ENCODE measurements around the gene SLC2A10. TPM values are rescaled to one million over a fixed set of nuclear protein-coding genes. Genes with fewer than 3 reads are reported as not detected.

SLC2A10 gene
- total RNA-seq, 1 donor, result under 0.01 TPM

- Histone ChIP-seq H3K27me3 (ENCODE audit: insufficient read depth, low read length) (no peaks in the 10 kb centered on the region), H3K4me3 (ENCODE audit: low read length) (no peak overlapping the region), H3K4me1 (ENCODE audit: insufficient read depth, low read length) (peaks cover 38% of the 10 kb centered on the region), H3K9me3 (ENCODE audit: low read depth, low read length) (no peaks in the 10 kb centered on the region)
These were observed 19.0 kb upstream of the SLC2A10 start for GRCh38 chr20:46690219-46691106.

- H3K4me1 ChIP-seq (ENCODE audit: insufficient read depth, low read length), result peaks cover 38% of the 10 kb centered on the region
- H3K27me3 ChIP-seq (ENCODE audit: insufficient read depth, low read length), result no peaks in the 10 kb centered on the region
- no peak overlapping the region for H3K4me3 ChIP-seq (ENCODE audit: low read length)
- H3K9me3 ChIP-seq (ENCODE audit: low read depth, low read length), result no peaks in the 10 kb centered on the region
These were observed 18.3 kb upstream of the SLC2A10 start for GRCh38 chr20:46691196-46691595.

- Histone ChIP-seq H3K4me3 (ENCODE audit: low read length) (no peak overlapping the region), H3K27me3 (ENCODE audit: insufficient read depth, low read length) (no peaks in the 10 kb centered on the region), H3K4me1 (ENCODE audit: insufficient read depth, low read length) (peaks cover 15% of the 10 kb centered on the region), H3K9me3 (ENCODE audit: low read depth, low read length) (no peaks in the 10 kb centered on the region)
These were observed 15.0 kb upstream of the SLC2A10 start for GRCh38 chr20:46694484-46694883.

- H3K27me3 ChIP-seq (ENCODE audit: insufficient read depth, low read length), result no peaks in the 10 kb centered on the region
- no peaks in the 10 kb centered on the region for H3K9me3 ChIP-seq (ENCODE audit: low read depth, low read length)
- H3K4me1 ChIP-seq (ENCODE audit: insufficient read depth, low read length), result peaks cover 11% of the 10 kb centered on the region
- H3K4me3 ChIP-seq (ENCODE audit: low read length), result no peak overlapping the region
These were observed 13.6 kb upstream of the SLC2A10 start for GRCh38 chr20:46695892-46696291.

GRCh38 chr20:46696791-46697279, 12.6 kb upstream of the SLC2A10 start:
- no peak overlapping the region for H3K4me3 ChIP-seq (ENCODE audit: low read length)
- no peaks in the 10 kb centered on the region for H3K27me3 ChIP-seq (ENCODE audit: insufficient read depth, low read length)
- peaks cover 11% of the 10 kb centered on the region for H3K4me1 ChIP-seq (ENCODE audit: insufficient read depth, low read length)
- H3K9me3 ChIP-seq (ENCODE audit: low read depth, low read length), result no peaks in the 10 kb centered on the region

- peaks cover 8% of the 10 kb centered on the region for H3K4me1 ChIP-seq (ENCODE audit: insufficient read depth, low read length)
- H3K9me3 ChIP-seq (ENCODE audit: low read depth, low read length), result no peaks in the 10 kb centered on the region
- no peak overlapping the region for H3K4me3 ChIP-seq (ENCODE audit: low read length)
- H3K27me3 ChIP-seq (ENCODE audit: insufficient read depth, low read length), result no peaks in the 10 kb centered on the region
These were observed 10.7 kb upstream of the SLC2A10 start for GRCh38 chr20:46698788-46699187.

- Histone ChIP-seq H3K4me1 (ENCODE audit: insufficient read depth, low read length) (no peaks in the 10 kb centered on the region), H3K4me3 (ENCODE audit: low read length) (no peak overlapping the region), H3K9me3 (ENCODE audit: low read depth, low read length) (no peaks in the 10 kb centered on the region), H3K27me3 (ENCODE audit: insufficient read depth, low read length) (no peaks in the 10 kb centered on the region)
These were observed 9.6 kb upstream of the SLC2A10 start for GRCh38 chr20:46699651-46700359.

GRCh38 chr20:46700481-46700880, 9.0 kb upstream of the SLC2A10 start:
- Histone ChIP-seq H3K27me3 (ENCODE audit: insufficient read depth, low read length) (no peaks in the 10 kb centered on the region), H3K4me3 (ENCODE audit: low read length) (no peak overlapping the region), H3K9me3 (ENCODE audit: low read depth, low read length) (no peaks in the 10 kb centered on the region), H3K4me1 (ENCODE audit: insufficient read depth, low read length) (no peaks in the 10 kb centered on the region)

- Histone ChIP-seq H3K9me3 (ENCODE audit: low read depth, low read length) (no peaks in the 10 kb centered on the region), H3K4me3 (ENCODE audit: low read length) (no peak overlapping the region), H3K27me3 (ENCODE audit: insufficient read depth, low read length) (no peaks in the 10 kb centered on the region), H3K4me1 (ENCODE audit: insufficient read depth, low read length) (no peaks in the 10 kb centered on the region)
These were observed 8.4 kb upstream of the SLC2A10 start for GRCh38 chr20:46701057-46701456.

- H3K9me3 ChIP-seq (ENCODE audit: low read depth, low read length), result no peaks in the 10 kb centered on the region
- H3K4me1 ChIP-seq (ENCODE audit: insufficient read depth, low read length), result no peaks in the 10 kb centered on the region
- H3K27me3 ChIP-seq (ENCODE audit: insufficient read depth, low read length), result no peaks in the 10 kb centered on the region
- no peak overlapping the region for H3K4me3 ChIP-seq (ENCODE audit: low read length)
These were observed 7.9 kb upstream of the SLC2A10 start for GRCh38 chr20:46701556-46701955.

GRCh38 chr20:46701986-46702385, 7.5 kb upstream of the SLC2A10 start:
- Histone ChIP-seq H3K4me3 (ENCODE audit: low read length) (no peak overlapping the region), H3K9me3 (ENCODE audit: low read depth, low read length) (no peaks in the 10 kb centered on the region), H3K4me1 (ENCODE audit: insufficient read depth, low read length) (no peaks in the 10 kb centered on the region), H3K27me3 (ENCODE audit: insufficient read depth, low read length) (no peaks in the 10 kb centered on the region)

- Histone ChIP-seq H3K9me3 (ENCODE audit: low read depth, low read length) (no peaks in the 10 kb centered on the region), H3K4me3 (ENCODE audit: low read length) (no peak overlapping the region), H3K27me3 (ENCODE audit: insufficient read depth, low read length) (no peaks in the 10 kb centered on the region), H3K4me1 (ENCODE audit: insufficient read depth, low read length) (no peaks in the 10 kb centered on the region)
These were observed 6.8 kb upstream of the SLC2A10 start for GRCh38 chr20:46702447-46703203.

GRCh38 chr20:46703435-46703834, 6.0 kb upstream of the SLC2A10 start:
- Histone ChIP-seq H3K4me3 (ENCODE audit: low read length) (no peak overlapping the region), H3K9me3 (ENCODE audit: low read depth, low read length) (no peaks in the 10 kb centered on the region), H3K27me3 (ENCODE audit: insufficient read depth, low read length) (peaks cover 3% of the 10 kb centered on the region), H3K4me1 (ENCODE audit: insufficient read depth, low read length) (no peaks in the 10 kb centered on the region)

GRCh38 chr20:46704714-46705377, 4.6 kb upstream of the SLC2A10 start:
- no peaks in the 10 kb centered on the region for H3K4me1 ChIP-seq (ENCODE audit: insufficient read depth, low read length)
- H3K9me3 ChIP-seq (ENCODE audit: low read depth, low read length), result no peaks in the 10 kb centered on the region
- H3K27me3 ChIP-seq (ENCODE audit: insufficient read depth, low read length), result peaks cover 8% of the 10 kb centered on the region
- H3K4me3 ChIP-seq (ENCODE audit: low read length), result no peak overlapping the region

All from mononuclear cell (primary cell).